Smooth muscle cell (in vitro differentiated cells): ENCODE measurements around the gene PHF8. TPM values are rescaled to one million over a fixed set of nuclear protein-coding genes. Genes with fewer than 3 reads are reported as not detected.

Source experiments
- DNase-seq: peaks from one replicate; lab custom pipeline; 2025; ENCODE audit not compliant: unreplicated experiment; lab: John Stamatoyannopoulos, UW
- H2AFZ ChIP-seq: fragments of 200-600 bp; sonication (generic); 2 replicates; pipeline ENCODE4 v1.6.0; 2016; ENCODE audit warnings: antibody characterized with exemption, low read depth, mild to moderate bottlenecking
- H3F3A ChIP-seq: fragments of 200-600 bp; sonication (generic); 2 replicates; pipeline ENCODE4 v1.6.0; 2017; ENCODE audit warnings: antibody characterized with exemption, low read depth
- H3K27ac ChIP-seq: fragments of 200-600 bp; sonication (generic); 2 replicates; pipeline ENCODE4 v1.5.1; 2016; ENCODE audit warnings: low read depth, mild to moderate bottlenecking
- H3K27me3 ChIP-seq: fragments of 200-600 bp; sonication (generic); 2 replicates; pipeline ENCODE4 v1.6.1; 2016; ENCODE audit warnings: low read depth, mild to moderate bottlenecking
- H3K36me3 ChIP-seq: fragments of 200-600 bp; sonication (generic); 2 replicates; pipeline ENCODE4 v1.5.1; 2016; ENCODE audit warnings: low read depth
- H3K4me1 ChIP-seq: fragments of 200-600 bp; sonication (generic); 2 replicates; pipeline ENCODE4 v1.5.1; 2016; ENCODE audit warnings: low read depth
- H3K4me2 ChIP-seq: fragments of 200-600 bp; sonication (generic); 2 replicates; pipeline ENCODE4 v1.6.0; 2016; ENCODE audit warnings: mild to moderate bottlenecking
- H3K4me3 ChIP-seq: fragments of 200-600 bp; sonication (generic); 2 replicates; pipeline ENCODE4 v1.5.1; 2016; ENCODE audit warnings: mild to moderate bottlenecking
- H3K79me2 ChIP-seq: fragments of 200-600 bp; sonication (generic); 2 replicates; pipeline ENCODE4 v1.6.0; 2016; ENCODE audit warnings: low read depth, mild to moderate bottlenecking
- H3K9ac ChIP-seq: fragments of 200-600 bp; sonication (generic); 2 replicates; pipeline ENCODE4 v1.6.0; 2016; ENCODE audit warnings: low read depth
- H3K9me3 ChIP-seq: fragments of 200-600 bp; sonication (generic); replicated peaks from 2 replicates; pipeline ENCODE4 v1.5.1; 2016; ENCODE audit warnings: low read depth
- H4K20me1 ChIP-seq: fragments of 200-600 bp; sonication (generic); 2 replicates; pipeline ENCODE4 v1.6.0; 2016; ENCODE audit warnings: low read depth
- WGBS: methylation state at CpG from one replicate; pipeline ENCODE4 v1.1.7; 2016; ENCODE audit warnings: low lambda C conversion rate; 5-methylcytosine and 5-hydroxymethylcytosine counted together
- polyA plus RNA-seq: library from polyadenylated mRNA; unstranded; fragments of >200 nt; fragmentation: Nextera tagmentation; extraction: Ambion mirVana; gene quantifications from 2 replicates; pipeline ENCODE4 v1.2.1, GENCODE V29; 2016
- total RNA-seq: library from RNA; depleted of rRNA; stranded (reverse); fragments of >200 nt; gene quantifications from 2 replicates; pipeline ENCODE4 v1.2.3, GENCODE V29; 2014
- TF ChIP-seq, protein P1 (sequence below): fragments of 200-600 bp; sonication (generic); IDR thresholded peaks from 2 replicates; pipeline ENCODE4 v1.5.1; 2017; ENCODE audit warnings: borderline replicate concordance, mild to moderate bottlenecking, antibody characterized with exemption; ENCODE audit not compliant: insufficient read depth, poor library complexity, severe bottlenecking

The PHF8 gene
- total and polyA plus RNA-seq, 2 experiments from 2014 or later, result 9.0 to 10.5 TPM

DNA sequence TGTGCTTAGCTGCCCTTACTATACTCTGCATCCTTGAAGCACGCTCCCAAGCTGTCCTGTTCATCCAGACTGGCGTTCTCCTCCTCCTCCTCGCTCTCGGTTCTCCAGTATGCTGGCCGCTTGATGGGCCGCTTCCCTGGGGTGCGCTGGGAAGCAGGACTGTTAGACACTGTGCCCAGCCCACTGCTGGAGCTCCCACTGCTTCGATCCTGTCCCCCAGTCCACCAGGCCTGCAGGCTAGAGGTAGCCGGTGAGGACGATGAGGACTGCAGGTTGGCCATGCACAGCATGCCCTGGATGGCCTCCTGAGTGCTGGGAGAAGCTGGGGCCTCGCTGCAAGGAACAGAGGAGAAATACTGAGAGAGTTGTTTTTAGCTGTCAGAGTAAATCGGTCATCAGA is 59.4 kb downstream of the PHF8 start:
- Histone ChIP-seq H3K79me2 (no peaks in the 10 kb centered on the region), H3K27ac (no peak overlapping the region), H3K36me3 (peaks cover 4% of the 10 kb centered on the region), H2AFZ (no peak overlapping the region), H3K4me1 (no peaks in the 10 kb centered on the region), H3F3A (no peaks in the 10 kb centered on the region), H3K9ac (no peak overlapping the region), H3K27me3 (no peaks in the 10 kb centered on the region), H3K4me2 (no peak overlapping the region), H3K9me3 (no peaks in the 10 kb centered on the region), H4K20me1 (no peaks in the 10 kb centered on the region), H3K4me3 (no peak overlapping the region)
- DNase-seq, result no peak
- TF ChIP-seq, protein P1, sequence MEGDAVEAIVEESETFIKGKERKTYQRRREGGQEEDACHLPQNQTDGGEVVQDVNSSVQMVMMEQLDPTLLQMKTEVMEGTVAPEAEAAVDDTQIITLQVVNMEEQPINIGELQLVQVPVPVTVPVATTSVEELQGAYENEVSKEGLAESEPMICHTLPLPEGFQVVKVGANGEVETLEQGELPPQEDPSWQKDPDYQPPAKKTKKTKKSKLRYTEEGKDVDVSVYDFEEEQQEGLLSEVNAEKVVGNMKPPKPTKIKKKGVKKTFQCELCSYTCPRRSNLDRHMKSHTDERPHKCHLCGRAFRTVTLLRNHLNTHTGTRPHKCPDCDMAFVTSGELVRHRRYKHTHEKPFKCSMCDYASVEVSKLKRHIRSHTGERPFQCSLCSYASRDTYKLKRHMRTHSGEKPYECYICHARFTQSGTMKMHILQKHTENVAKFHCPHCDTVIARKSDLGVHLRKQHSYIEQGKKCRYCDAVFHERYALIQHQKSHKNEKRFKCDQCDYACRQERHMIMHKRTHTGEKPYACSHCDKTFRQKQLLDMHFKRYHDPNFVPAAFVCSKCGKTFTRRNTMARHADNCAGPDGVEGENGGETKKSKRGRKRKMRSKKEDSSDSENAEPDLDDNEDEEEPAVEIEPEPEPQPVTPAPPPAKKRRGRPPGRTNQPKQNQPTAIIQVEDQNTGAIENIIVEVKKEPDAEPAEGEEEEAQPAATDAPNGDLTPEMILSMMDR, result no peak
- WGBS, result 80% methylated on average over 12 of the region's 12 CpGs

DNA sequence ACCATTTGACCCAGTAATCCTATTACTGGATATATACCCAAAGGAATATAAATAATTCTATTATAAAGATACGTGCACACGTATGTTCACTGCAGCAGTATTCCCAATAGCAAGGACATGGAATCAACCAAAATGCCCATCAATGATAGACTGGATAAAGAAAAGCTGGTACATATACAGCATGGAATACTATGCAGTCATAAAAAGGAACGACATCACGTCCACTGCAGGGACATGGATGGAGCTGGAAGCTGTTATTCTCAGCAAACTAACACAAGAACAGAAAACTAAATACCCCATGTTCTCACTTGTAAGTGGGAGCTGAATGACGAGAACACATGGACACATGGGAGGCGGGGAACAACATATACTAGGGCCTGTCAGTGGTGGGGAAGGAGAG is 69.7 kb downstream of the PHF8 start:
- no peaks in the 10 kb centered on the region for H3F3A ChIP-seq
- no peaks in the 10 kb centered on the region for H4K20me1 ChIP-seq
- WGBS, result 87% methylated on average over 6 of the region's 6 CpGs
- no peak overlapping the region for H3K4me3 ChIP-seq
- H3K4me1 ChIP-seq, result no peaks in the 10 kb centered on the region
- H3K9ac ChIP-seq, result no peak overlapping the region
- peaks cover 2% of the 10 kb centered on the region for H3K36me3 ChIP-seq
- no peak for DNase-seq
- H2AFZ ChIP-seq, result no peak overlapping the region
- H3K9me3 ChIP-seq, result peaks cover 9% of the 10 kb centered on the region
- no peak overlapping the region for H3K27ac ChIP-seq
- no peaks in the 10 kb centered on the region for H3K79me2 ChIP-seq
- no peaks in the 10 kb centered on the region for H3K27me3 ChIP-seq
- no peak overlapping the region for H3K4me2 ChIP-seq
- TF ChIP-seq, protein P1, result no peak

DNA sequence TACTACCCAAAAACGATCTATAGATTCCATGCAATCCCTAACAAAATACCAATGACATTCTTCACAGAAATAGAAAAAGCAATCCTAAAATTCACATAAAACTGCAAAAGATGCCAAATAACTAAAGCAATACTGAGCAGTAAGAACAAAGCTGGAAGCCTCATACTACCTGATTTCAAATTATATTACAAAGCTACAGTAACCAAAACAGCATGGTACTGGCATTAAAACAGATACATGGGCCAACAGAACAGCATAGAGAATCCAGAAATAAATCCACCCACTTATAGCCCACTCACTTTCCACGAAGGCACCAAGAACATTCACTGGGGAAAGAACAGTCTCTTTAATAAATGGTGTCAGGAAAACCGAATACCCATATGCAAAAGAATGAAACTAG is 74.7 kb downstream of the PHF8 start:
- Histone ChIP-seq H3K9me3 (peaks cover 9% of the 10 kb centered on the region), H3K4me2 (no peak overlapping the region), H2AFZ (no peak overlapping the region), H3F3A (no peaks in the 10 kb centered on the region), H3K9ac (no peak overlapping the region), H4K20me1 (no peaks in the 10 kb centered on the region), H3K36me3 (peaks cover 5% of the 10 kb centered on the region), H3K79me2 (no peaks in the 10 kb centered on the region), H3K4me1 (no peaks in the 10 kb centered on the region), H3K27me3 (no peaks in the 10 kb centered on the region), H3K27ac (no peak overlapping the region), H3K4me3 (no peak overlapping the region)
- TF ChIP-seq, protein P1, result no peak
- WGBS, result 67% methylated on average over 3 of the region's 3 CpGs
- no peak for DNase-seq

DNA sequence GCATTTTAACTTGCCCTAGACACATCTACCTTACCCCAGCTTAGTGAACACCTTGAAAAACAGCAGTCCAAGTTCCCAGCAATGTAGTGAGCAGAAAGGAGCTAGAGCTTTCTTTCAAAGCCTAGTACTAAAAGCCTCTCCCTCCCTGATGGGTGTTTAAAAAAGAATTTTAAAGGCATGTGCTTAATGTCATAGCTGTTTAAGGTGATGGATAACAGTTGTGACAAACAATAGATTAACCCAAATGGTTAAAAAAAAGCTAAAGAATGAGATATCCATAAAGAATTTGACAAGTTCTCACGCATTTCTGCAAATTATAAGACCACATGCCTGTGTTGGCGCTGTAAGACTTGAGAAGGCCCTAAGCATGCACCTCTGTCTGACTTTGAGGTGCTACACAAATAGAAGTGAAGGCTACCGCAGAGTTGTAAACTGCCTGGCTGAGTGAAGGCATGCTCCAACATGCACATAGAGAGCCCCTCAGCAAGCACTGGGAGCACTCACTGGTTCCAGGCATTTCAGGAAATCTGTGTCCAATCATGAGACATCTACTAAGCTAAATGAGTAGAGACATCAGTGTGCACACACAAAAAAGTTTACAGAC is 94.0 kb downstream of the PHF8 start:
- WGBS, result 66% methylated on average over 3 of the region's 3 CpGs
- TF ChIP-seq, protein P1, result no peak
- Histone ChIP-seq H3K79me2 (no peaks in the 10 kb centered on the region), H3K9me3 (no peaks in the 10 kb centered on the region), H2AFZ (no peak overlapping the region), H3K27ac (no peak overlapping the region), H3K4me2 (no peak overlapping the region), H3K27me3 (no peaks in the 10 kb centered on the region), H3K4me3 (no peak overlapping the region), H3F3A (no peaks in the 10 kb centered on the region), H3K9ac (no peak overlapping the region), H4K20me1 (no peaks in the 10 kb centered on the region), H3K4me1 (no peaks in the 10 kb centered on the region), H3K36me3 (no peaks in the 10 kb centered on the region)
- no peak for DNase-seq
